Uterus (tissue), 4 donors: ENCODE measurements around the gene PI4K2A. TPM values are rescaled to one million over a fixed set of nuclear protein-coding genes. Genes with fewer than 3 reads are reported as not detected.
A peak's percentile ranks its signal among the peaks of the same experiment; 100 is the strongest.

Source experiments
- DNase-seq, 2 donors: peaks; one replicate each; pipeline ENCODE4 v3.0.0-alpha.2; 2019 to 2020
- H3K27ac ChIP-seq, 2 donors: fragments of 200-600 bp; sonication (generic); 1 replicate in 1 of 2; 2 replicates in 1 of 2; pipeline ENCODE4 v1.5.1; 2016 to 2018
- H3K27me3 ChIP-seq, 2 donors: fragments of 200-600 bp; sonication (generic); one replicate each; pipeline ENCODE4 v1.5.1; 2018 to 2019; ENCODE audit warnings: control low read depth in 1 of 2
- H3K36me3 ChIP-seq, 2 donors: fragments of 200-600 bp; sonication (generic); one replicate each; pipeline ENCODE4 v1.5.1; 2019; ENCODE audit warnings: control low read depth in 1 of 2
- H3K4me1 ChIP-seq, 2 donors: fragments of 200-600 bp; sonication (generic); one replicate each; pipeline ENCODE4 v1.5.1; 2018 to 2019; ENCODE audit warnings: control low read depth in 1 of 2
- H3K4me3 ChIP-seq, 2 donors: fragments of 200-600 bp; sonication (generic); 1 replicate in 1 of 2; 2 replicates in 1 of 2; pipeline ENCODE4 v1.5.1; 2018 to 2019; ENCODE audit warnings: mild to moderate bottlenecking in 1 of 2
- H3K9me3 ChIP-seq, 2 donors: fragments of 200-600 bp; sonication (generic); one replicate each; pipeline ENCODE4 v1.5.1; 2019; ENCODE audit warnings: control low read depth in 1 of 2
- CTCF ChIP-seq, 4 experiments: fragments of 200-600 bp in 2 of 4; fragments of 450-650 bp in 2 of 4; sonication (generic) in 2 of 4; IDR thresholded peaks; one replicate each; pipeline ENCODE4 v1.5.1; 2016 to 2019; ENCODE audit warnings: antibody characterized with exemption in 4 of 4, mild to moderate bottlenecking in 2 of 4, moderate library complexity in 1 of 4
- POLR2A ChIP-seq, 2 donors: fragments of 450-650 bp; IDR thresholded peaks; one replicate each; pipeline ENCODE4 v1.6.1; 2016; ENCODE audit warnings: antibody characterized with exemption in 2 of 2, mild to moderate bottlenecking in 1 of 2, moderate library complexity in 1 of 2
- intact Hi-C: fragments of 100-400 bp; cut with DNase I; formaldehyde crosslinking; loops from one replicate; pipeline ENCODE4 v1.15.1; 2023; ENCODE audit warnings: low total_unique reads
- total RNA-seq, 4 donors: library from RNA; depleted of rRNA in 3 of 4; stranded (reverse); fragments of >200 nt in 3 of 4; gene quantifications; one replicate each; pipeline versions ENCODE4 v1.1.0 to v1.2.4, GENCODE V29; 2014 to 2023
- donor health status: DM: yes; HTN: yes; CAD: no.

PI4K2A gene
- total RNA-seq, 4 donors from 2014 or later: 5.6 to 14.7 (median 11.9) TPM

DNA sequence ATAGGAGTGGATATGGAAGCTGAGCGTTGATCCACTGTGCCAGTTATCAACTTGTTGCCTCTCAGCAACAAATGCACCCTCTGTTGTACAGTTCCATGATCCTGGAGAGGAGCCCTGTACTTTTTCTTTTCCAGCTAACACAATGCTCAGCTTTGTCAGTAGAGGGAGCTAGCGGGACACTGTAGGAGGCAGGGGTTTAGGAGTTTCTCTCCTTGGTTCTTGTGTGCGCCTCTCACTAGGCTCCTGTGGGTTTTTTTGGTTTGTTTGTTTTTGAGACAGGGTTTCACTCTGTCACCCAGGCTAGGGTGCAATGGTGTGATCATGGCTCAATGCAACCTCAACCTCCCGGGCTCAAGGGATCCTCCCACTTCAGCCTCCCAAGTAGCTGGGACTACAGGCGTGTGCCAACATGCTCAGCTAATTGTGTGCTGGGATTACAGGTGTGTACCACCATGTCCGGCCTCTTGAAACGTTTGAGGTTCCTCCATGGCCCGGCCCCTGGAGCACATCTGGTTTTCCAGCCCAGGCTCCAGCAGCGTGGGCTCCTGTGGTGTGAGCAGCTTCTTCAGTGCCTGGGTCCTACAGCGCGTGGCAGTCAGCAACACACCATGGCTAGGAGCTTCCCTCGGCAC is 61.1 kb downstream of the PI4K2A start:
- intact Hi-C loops: no loop called here
- Histone ChIP-seq H3K9me3 (no peaks in the 10 kb centered on the region), H3K27ac (no peak overlapping the region), H3K4me3 (no peak overlapping the region), H3K36me3 (no peaks in the 10 kb centered on the region), H3K27me3 (no peaks in the 10 kb centered on the region), H3K4me1 (no peaks in the 10 kb centered on the region)
- TF ChIP-seq CTCF (IDR thresholded peaks at IDR 0.05): peak; percentile 74 to 86 (median 83)
- TF ChIP-seq POLR2A (IDR thresholded peaks at IDR 0.05): no peak
- DNase-seq: peak in 1 of 2 donors; percentile 70

DNA sequence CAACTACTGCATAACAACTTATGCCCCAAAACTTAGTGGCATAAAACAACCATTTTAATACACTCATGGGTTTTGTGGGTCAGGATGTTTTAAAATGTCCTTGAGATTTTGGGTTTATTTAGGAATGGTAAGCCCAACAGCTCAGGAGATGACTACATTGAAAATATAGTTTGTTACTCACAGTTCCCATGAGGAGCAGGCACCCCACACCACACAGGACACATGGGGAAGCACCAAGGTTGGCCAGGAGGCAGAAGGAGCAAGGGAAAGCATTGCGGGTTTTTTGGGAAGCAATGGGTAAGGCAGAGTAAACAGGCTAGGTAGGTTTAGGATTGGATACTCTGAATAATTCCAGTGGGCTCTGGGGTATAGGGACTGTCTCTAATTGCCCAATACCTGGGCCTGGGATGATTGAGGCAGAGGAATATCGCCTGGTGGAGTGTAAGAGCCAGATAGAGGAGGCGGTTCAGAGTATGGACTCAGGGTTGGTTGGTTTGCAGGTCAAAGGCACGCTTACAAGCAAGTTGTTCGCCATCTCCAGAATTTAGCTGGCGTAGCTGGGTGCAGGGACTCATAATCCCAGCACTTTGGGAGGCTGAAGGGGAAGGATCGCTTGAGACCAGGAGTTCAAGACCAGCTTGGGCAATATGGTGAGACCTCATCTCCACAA is 63.1 kb downstream of the PI4K2A start:
- no peaks in the 10 kb centered on the region for H3K4me1 ChIP-seq
- no peak for DNase-seq
- no peak overlapping the region for H3K4me3 ChIP-seq
- no peaks in the 10 kb centered on the region for H3K27me3 ChIP-seq
- no peak for TF ChIP-seq POLR2A (IDR thresholded peaks at IDR 0.05)
- no peak for TF ChIP-seq CTCF (IDR thresholded peaks at IDR 0.05)
- intact Hi-C loops: no loop called here
- H3K36me3 ChIP-seq: no peaks in the 10 kb centered on the region
- no peaks in the 10 kb centered on the region for H3K9me3 ChIP-seq
- H3K27ac ChIP-seq: no peak overlapping the region

GRCh38 chr10:97704341-97704740 is 63.9 kb downstream of the PI4K2A start:
- Histone ChIP-seq H3K27me3 (no peaks in the 10 kb centered on the region), H3K4me3 (no peak overlapping the region), H3K4me1 (no peaks in the 10 kb centered on the region), H3K9me3 (no peaks in the 10 kb centered on the region), H3K27ac (no peak overlapping the region), H3K36me3 (no peaks in the 10 kb centered on the region)
- intact Hi-C loops: no loop called here
- no peak for TF ChIP-seq CTCF (IDR thresholded peaks at IDR 0.05)
- no peak for TF ChIP-seq POLR2A (IDR thresholded peaks at IDR 0.05)
- DNase-seq: no peak

DNA sequence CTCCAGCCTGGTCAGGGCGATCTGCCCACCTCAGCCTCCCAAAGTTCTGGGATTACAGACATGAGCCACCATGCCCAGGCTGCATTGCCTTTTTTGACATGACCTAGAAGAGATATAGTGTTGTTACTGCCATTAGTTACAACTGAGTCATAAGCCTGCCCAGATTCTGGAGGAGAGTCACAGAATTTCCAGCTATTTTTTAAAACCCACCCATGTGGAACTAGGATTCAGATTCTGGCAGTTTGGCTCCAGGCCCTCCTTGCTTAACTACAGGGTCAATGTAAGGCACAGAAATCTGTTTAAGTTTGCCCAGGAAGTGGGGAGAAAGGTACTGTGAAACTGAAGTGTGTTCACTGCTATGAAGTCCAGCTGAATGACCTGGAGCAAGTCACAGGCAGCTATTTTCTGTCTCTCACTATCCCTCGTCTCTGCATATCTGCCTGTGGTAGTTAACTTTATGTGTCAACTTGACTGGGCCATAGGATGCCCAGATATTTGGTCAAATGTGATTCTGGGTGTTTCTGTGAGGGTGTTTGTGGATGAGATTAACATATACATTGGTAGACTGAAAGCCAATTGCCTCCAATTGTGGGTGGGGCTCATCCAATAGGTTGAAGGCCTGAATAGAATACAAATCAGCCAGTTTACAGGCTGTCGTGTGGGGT is 64.7 kb downstream of the PI4K2A start:
- no peaks in the 10 kb centered on the region for H3K36me3 ChIP-seq
- intact Hi-C loops: no loop called here
- peaks cover 0 to 5% of the 10 kb centered on the region in 2 donors for H3K4me1 ChIP-seq
- H3K4me3 ChIP-seq: no peak overlapping the region
- TF ChIP-seq CTCF (IDR thresholded peaks at IDR 0.05) (no peak), POLR2A (IDR thresholded peaks at IDR 0.05) (no peak)
- H3K27me3 ChIP-seq: no peaks in the 10 kb centered on the region
- no peak overlapping the region for H3K27ac ChIP-seq
- H3K9me3 ChIP-seq: no peaks in the 10 kb centered on the region
- DNase-seq: no peak
